GM23338 (cell line): ENCODE data around the gene SAMHD1. TPM values are rescaled to one million over a fixed set of nuclear protein-coding genes. Genes with fewer than 3 reads are reported as not detected.
"Not testable (repeated sequence)": the region's sequence is repeated elsewhere in the genome, so short reads cannot be mapped to it uniquely, and the experiment has no call there.

Experiments
- ATAC-seq: fragments of 200-7000 bp; cut with Tn5 transposase; 3 replicates; pipeline ENCODE4 v1.9.1; 2020
- DNase-seq: peaks from one replicate; pipeline ENCODE4 v3.0.0-alpha.2; 2015; ENCODE audit warnings: low spot score
- H2AFZ ChIP-seq: fragments of 200-600 bp; sonication (generic); 2 replicates; pipeline ENCODE4 v1.8.0; 2016; ENCODE audit warnings: antibody characterized with exemption, mild to moderate bottlenecking, moderate library complexity
- H3F3A ChIP-seq: fragments of 200-600 bp; sonication (generic); replicated peaks from 2 replicates; pipeline ENCODE4 v1.8.0; 2017; ENCODE audit warnings: antibody characterized with exemption, mixed run types, low read depth
- H3K27ac ChIP-seq: fragments of 200-600 bp; sonication (generic); 2 replicates; pipeline ENCODE4 v1.6.1; 2016; ENCODE audit warnings: low read depth
- H3K27me3 ChIP-seq: fragments of 200-600 bp; sonication (generic); 2 replicates; pipeline ENCODE4 v1.8.0; 2016; ENCODE audit warnings: mild to moderate bottlenecking, mixed run types, moderate library complexity; ENCODE audit not compliant: insufficient read depth
- H3K36me3 ChIP-seq: fragments of 200-600 bp; sonication (generic); 2 replicates; pipeline ENCODE4 v1.8.0; 2016; ENCODE audit warnings: mild to moderate bottlenecking; ENCODE audit not compliant: insufficient read depth
- H3K4me1 ChIP-seq: fragments of 200-600 bp; sonication (generic); 2 replicates; pipeline ENCODE4 v1.8.0; 2016; ENCODE audit warnings: mild to moderate bottlenecking, moderate library complexity; ENCODE audit not compliant: insufficient read depth
- H3K4me2 ChIP-seq: fragments of 200-600 bp; sonication (generic); 2 replicates; pipeline ENCODE4 v1.7.1; 2017; ENCODE audit warnings: mixed run types
- H3K4me3 ChIP-seq: fragments of 200-600 bp; sonication (generic); 2 replicates; pipeline ENCODE4 v1.6.1; 2016; ENCODE audit warnings: mixed run types
- H3K79me2 ChIP-seq: fragments of 200-600 bp; sonication (generic); replicated peaks from 2 replicates; pipeline ENCODE4 v1.8.0; 2017; ENCODE audit warnings: mild to moderate bottlenecking; ENCODE audit not compliant: insufficient read depth
- H3K9me2 ChIP-seq: fragments of 200-600 bp; sonication (generic); 2 replicates; pipeline ENCODE4 v1.8.0; 2017; ENCODE audit not compliant: insufficient read depth
- H4K20me1 ChIP-seq: fragments of 200-600 bp; sonication (generic); replicated peaks from 2 replicates; pipeline ENCODE4 v1.8.0; 2017; ENCODE audit warnings: mild to moderate bottlenecking; ENCODE audit not compliant: insufficient read depth
- H3K27ac Mint-ChIP-seq: 2 replicates; pipeline ENCODE4 v1.8.0; 2020; ENCODE audit warnings: inconsistent platforms, mild to moderate bottlenecking, moderate library complexity, mixed read lengths
- H3K27me3 Mint-ChIP-seq: 3 replicates; pipeline ENCODE4 v1.8.0; 2022; ENCODE audit warnings: low read depth, mild to moderate bottlenecking, moderate library complexity, mixed read lengths, inconsistent platforms; ENCODE audit not compliant: insufficient read depth, poor library complexity
- H3K36me3 Mint-ChIP-seq: 3 replicates; pipeline ENCODE4 v1.8.0; 2021; ENCODE audit warnings: low read depth, mild to moderate bottlenecking, inconsistent platforms, moderate library complexity, mixed read lengths
- H3K4me1 Mint-ChIP-seq: 3 replicates; pipeline ENCODE4 v1.8.0; 2020; ENCODE audit warnings: mild to moderate bottlenecking, inconsistent platforms, mixed read lengths
- H3K4me3 Mint-ChIP-seq: 3 replicates; pipeline ENCODE4 v1.8.0; 2021; ENCODE audit warnings: moderate library complexity, mild to moderate bottlenecking, inconsistent platforms, mixed read lengths
- H3K9me3 Mint-ChIP-seq: 3 replicates; pipeline ENCODE4 v1.8.0; 2020; ENCODE audit warnings: moderate library complexity, mild to moderate bottlenecking, inconsistent platforms, mixed read lengths
- CREB1 ChIP-seq: fragments of 250-450 bp; sonication (Bioruptor Pico); IDR thresholded peaks from 2 replicates; pipeline ENCODE4 v1.5.0; 2020; ENCODE audit warnings: low read depth, mild to moderate bottlenecking, moderate library complexity
- EZH2 ChIP-seq: fragments of 200-600 bp; sonication (generic); IDR thresholded peaks from one replicate; pipeline ENCODE4 v1.8.0; 2017; ENCODE audit warnings: antibody characterized with exemption, mild to moderate bottlenecking, low read depth; ENCODE audit not compliant: unreplicated experiment
- EZH2phosphoT487 ChIP-seq: fragments of 200-600 bp; sonication (generic); IDR thresholded peaks from one replicate; pipeline ENCODE4 v1.8.1; 2018; ENCODE audit warnings: antibody characterized with exemption; ENCODE audit not compliant: unreplicated experiment
- JUNB ChIP-seq: IDR thresholded peaks from one replicate; pipeline ENCODE4 v1.6.1; 2016; ENCODE audit warnings: antibody characterized with exemption; ENCODE audit not compliant: unreplicated experiment
- NANOG ChIP-seq: IDR thresholded peaks from 2 replicates; pipeline ENCODE4 v1.6.1; 2016; ENCODE audit warnings: antibody characterized with exemption, borderline replicate concordance
- POLR2AphosphoS5 ChIP-seq: IDR thresholded peaks from 2 replicates; pipeline ENCODE4 v1.6.1; 2016; ENCODE audit warnings: antibody characterized with exemption, low read depth
- STAT1 ChIP-seq: IDR thresholded peaks from one replicate; pipeline ENCODE4 v1.6.1; 2016; ENCODE audit warnings: antibody characterized with exemption; ENCODE audit not compliant: unreplicated experiment
- ZNF114 ChIP-seq: fragments of 250-450 bp; sonication (Bioruptor Pico); IDR thresholded peaks from 2 replicates; pipeline ENCODE4 v1.5.0; 2020; ENCODE audit warnings: mild to moderate bottlenecking, moderate library complexity
- ZNF331 ChIP-seq: fragments of 250-450 bp; sonication (Bioruptor Pico); IDR thresholded peaks from 2 replicates; pipeline ENCODE4 v1.5.0; 2020; ENCODE audit warnings: low read depth, mild to moderate bottlenecking, moderate library complexity
- polyA plus RNA-seq: library from polyadenylated mRNA; unstranded; fragments of >200 nt; fragmentation: Nextera tagmentation; extraction: Ambion mirVana; gene quantifications from 2 replicates; pipeline ENCODE4 v1.2.1, GENCODE V29; 2016
- total RNA-seq: library from RNA; depleted of rRNA; stranded (reverse); fragments of >200 nt; shearing (Covaris generic); gene quantifications from 2 replicates; pipeline ENCODE4 v1.2.3, GENCODE V29; 2014
- TF ChIP-seq, protein P1 (sequence below): IDR thresholded peaks from one replicate; pipeline ENCODE4 v1.6.1; 2018; ENCODE audit warnings: antibody characterized with exemption; ENCODE audit not compliant: unreplicated experiment
- TF ChIP-seq, protein P2 (sequence below): IDR thresholded peaks from 2 replicates; pipeline ENCODE4 v1.6.1; 2016; ENCODE audit warnings: antibody characterized with exemption
- TF ChIP-seq, protein P3 (sequence below), 2 experiments: fragments of 200-600 bp in 1 of 2; sonication (generic) in 1 of 2; conservative IDR thresholded peaks; 2 replicates each; pipeline versions ENCODE4 v1.5.1 to v1.6.1; 2016 to 2017; ENCODE audit warnings: antibody characterized with exemption in 2 of 2, low read depth in 2 of 2, mild to moderate bottlenecking in 2 of 2, moderate library complexity in 1 of 2

Gene SAMHD1
- total and polyA plus RNA-seq, 2 experiments from 2014 or later: 21.9 to 45.4 TPM

GRCh38 chr20:36875702-36876472 lies 75.6 kb downstream of the SAMHD1 start, which contains the start of gene TLDC2 (continued):
- TF ChIP-seq, protein P1, sequence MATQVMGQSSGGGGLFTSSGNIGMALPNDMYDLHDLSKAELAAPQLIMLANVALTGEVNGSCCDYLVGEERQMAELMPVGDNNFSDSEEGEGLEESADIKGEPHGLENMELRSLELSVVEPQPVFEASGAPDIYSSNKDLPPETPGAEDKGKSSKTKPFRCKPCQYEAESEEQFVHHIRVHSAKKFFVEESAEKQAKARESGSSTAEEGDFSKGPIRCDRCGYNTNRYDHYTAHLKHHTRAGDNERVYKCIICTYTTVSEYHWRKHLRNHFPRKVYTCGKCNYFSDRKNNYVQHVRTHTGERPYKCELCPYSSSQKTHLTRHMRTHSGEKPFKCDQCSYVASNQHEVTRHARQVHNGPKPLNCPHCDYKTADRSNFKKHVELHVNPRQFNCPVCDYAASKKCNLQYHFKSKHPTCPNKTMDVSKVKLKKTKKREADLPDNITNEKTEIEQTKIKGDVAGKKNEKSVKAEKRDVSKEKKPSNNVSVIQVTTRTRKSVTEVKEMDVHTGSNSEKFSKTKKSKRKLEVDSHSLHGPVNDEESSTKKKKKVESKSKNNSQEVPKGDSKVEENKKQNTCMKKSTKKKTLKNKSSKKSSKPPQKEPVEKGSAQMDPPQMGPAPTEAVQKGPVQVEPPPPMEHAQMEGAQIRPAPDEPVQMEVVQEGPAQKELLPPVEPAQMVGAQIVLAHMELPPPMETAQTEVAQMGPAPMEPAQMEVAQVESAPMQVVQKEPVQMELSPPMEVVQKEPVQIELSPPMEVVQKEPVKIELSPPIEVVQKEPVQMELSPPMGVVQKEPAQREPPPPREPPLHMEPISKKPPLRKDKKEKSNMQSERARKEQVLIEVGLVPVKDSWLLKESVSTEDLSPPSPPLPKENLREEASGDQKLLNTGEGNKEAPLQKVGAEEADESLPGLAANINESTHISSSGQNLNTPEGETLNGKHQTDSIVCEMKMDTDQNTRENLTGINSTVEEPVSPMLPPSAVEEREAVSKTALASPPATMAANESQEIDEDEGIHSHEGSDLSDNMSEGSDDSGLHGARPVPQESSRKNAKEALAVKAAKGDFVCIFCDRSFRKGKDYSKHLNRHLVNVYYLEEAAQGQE: no peak

GRCh38 chr20:36875093-36875492 lies 76.4 kb downstream of the SAMHD1 start:
- not testable (repeated sequence) for H3K79me2 ChIP-seq, H3K36me3 Mint-ChIP-seq, H3K27ac ChIP-seq, H3K9me3 Mint-ChIP-seq, H3F3A ChIP-seq, H3K4me3 Mint-ChIP-seq, H3K36me3 ChIP-seq, H3K27me3 Mint-ChIP-seq, ATAC-seq, H3K4me1 ChIP-seq, H3K4me2 ChIP-seq, H4K20me1 ChIP-seq, H2AFZ ChIP-seq, H3K4me1 Mint-ChIP-seq, H3K27me3 ChIP-seq, DNase-seq, H3K4me3 ChIP-seq, H3K27ac Mint-ChIP-seq, H3K9me2 ChIP-seq

DNA sequence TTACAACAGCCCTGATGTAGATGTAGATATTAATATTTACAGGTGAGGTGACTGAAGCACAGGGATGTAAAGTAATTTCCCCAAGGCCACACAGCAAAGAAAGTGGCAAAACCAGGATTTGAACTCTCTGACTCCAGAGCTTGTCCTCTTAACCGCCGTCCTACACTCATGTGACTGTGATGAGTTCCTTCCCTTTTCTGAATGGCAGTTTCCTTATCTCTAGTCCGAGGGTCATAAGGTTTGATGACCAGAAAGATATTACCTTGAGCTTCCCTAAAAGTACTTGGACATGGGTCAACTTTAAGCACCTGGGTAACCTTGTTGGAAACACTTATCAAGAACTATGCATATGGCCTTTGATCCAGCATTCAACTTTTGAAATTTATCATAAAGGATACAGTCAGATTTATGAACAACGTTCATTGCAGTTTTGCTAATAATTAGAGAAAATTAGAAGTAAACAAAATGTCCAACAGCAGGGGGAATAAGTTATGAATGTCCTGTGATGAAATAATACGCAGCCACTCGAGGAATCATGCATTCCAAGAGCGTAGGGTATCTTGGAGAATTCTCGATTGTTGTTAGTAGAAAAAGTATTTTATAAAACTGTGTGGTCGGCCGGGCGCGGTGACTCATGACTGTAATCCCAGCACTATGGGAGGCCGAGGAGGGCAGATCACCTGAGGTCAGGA lies 77.9 kb downstream of the SAMHD1 start:
- TF ChIP-seq JUNB: no peak
- TF ChIP-seq STAT1: no peak
- TF ChIP-seq, protein P2, sequence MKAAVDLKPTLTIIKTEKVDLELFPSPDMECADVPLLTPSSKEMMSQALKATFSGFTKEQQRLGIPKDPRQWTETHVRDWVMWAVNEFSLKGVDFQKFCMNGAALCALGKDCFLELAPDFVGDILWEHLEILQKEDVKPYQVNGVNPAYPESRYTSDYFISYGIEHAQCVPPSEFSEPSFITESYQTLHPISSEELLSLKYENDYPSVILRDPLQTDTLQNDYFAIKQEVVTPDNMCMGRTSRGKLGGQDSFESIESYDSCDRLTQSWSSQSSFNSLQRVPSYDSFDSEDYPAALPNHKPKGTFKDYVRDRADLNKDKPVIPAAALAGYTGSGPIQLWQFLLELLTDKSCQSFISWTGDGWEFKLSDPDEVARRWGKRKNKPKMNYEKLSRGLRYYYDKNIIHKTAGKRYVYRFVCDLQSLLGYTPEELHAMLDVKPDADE: no peak
- no peak for TF ChIP-seq ZNF114 (CRISPR knock-in tag)
- no peak for TF ChIP-seq EZH2phosphoT487
- no peak for TF ChIP-seq ZNF331 (CRISPR knock-in tag)
- TF ChIP-seq NANOG: no peak
- no peak for TF ChIP-seq POLR2AphosphoS5
- TF ChIP-seq, protein P3, sequence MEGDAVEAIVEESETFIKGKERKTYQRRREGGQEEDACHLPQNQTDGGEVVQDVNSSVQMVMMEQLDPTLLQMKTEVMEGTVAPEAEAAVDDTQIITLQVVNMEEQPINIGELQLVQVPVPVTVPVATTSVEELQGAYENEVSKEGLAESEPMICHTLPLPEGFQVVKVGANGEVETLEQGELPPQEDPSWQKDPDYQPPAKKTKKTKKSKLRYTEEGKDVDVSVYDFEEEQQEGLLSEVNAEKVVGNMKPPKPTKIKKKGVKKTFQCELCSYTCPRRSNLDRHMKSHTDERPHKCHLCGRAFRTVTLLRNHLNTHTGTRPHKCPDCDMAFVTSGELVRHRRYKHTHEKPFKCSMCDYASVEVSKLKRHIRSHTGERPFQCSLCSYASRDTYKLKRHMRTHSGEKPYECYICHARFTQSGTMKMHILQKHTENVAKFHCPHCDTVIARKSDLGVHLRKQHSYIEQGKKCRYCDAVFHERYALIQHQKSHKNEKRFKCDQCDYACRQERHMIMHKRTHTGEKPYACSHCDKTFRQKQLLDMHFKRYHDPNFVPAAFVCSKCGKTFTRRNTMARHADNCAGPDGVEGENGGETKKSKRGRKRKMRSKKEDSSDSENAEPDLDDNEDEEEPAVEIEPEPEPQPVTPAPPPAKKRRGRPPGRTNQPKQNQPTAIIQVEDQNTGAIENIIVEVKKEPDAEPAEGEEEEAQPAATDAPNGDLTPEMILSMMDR (conservative IDR thresholded peaks at IDR 0.05; ENCODE audit: low read depth in 2 of 2): no peak
- no peak for TF ChIP-seq CREB1 (CRISPR knock-in tag)
- TF ChIP-seq EZH2: no peak
- TF ChIP-seq, protein P1: no peak
- H3K27me3 ChIP-seq: no peaks in the 10 kb centered on the region

More for the DNA sequence above, 77.9 kb downstream of the SAMHD1 start:
- H3K4me1 Mint-ChIP-seq: no peaks in the 10 kb centered on the region
- no peaks in the 10 kb centered on the region for H3K27me3 Mint-ChIP-seq
- H3F3A ChIP-seq: no peaks in the 10 kb centered on the region
- DNase-seq (no peak), ATAC-seq (no peak)
- no peak overlapping the region for H2AFZ ChIP-seq
- H3K4me3 ChIP-seq: no peak overlapping the region
- no peaks in the 10 kb centered on the region for H3K79me2 ChIP-seq
- no peaks in the 10 kb centered on the region for H3K36me3 ChIP-seq
- no peaks in the 10 kb centered on the region for H3K9me3 Mint-ChIP-seq
- H3K27ac Mint-ChIP-seq: no peak overlapping the region
- no peaks in the 10 kb centered on the region for H3K4me1 ChIP-seq
- H3K36me3 Mint-ChIP-seq: no peaks in the 10 kb centered on the region
- no peak overlapping the region for H3K27ac ChIP-seq
- no peak overlapping the region for H3K4me2 ChIP-seq
- H4K20me1 ChIP-seq: no peaks in the 10 kb centered on the region
- H3K4me3 Mint-ChIP-seq: no peak overlapping the region
- H3K9me2 ChIP-seq: no peaks in the 10 kb centered on the region
